H9 (cell line): Measurements from ENCODE around the gene NOLC1. TPM values are rescaled to one million over a fixed set of nuclear protein-coding genes. Genes with fewer than 3 reads are reported as not detected.

Source experiments
- DNase-seq: peaks from one replicate; pipeline ENCODE4 v3.0.0-alpha.2; 2017
- H2AFZ ChIP-seq: one replicate; pipeline ENCODE4 v1.6.1; 2013; ENCODE audit warnings: mild to moderate bottlenecking, low read length, control low read depth, moderate library complexity
- H2AK5ac ChIP-seq: 2 replicates; pipeline ENCODE4 v1.6.1; 2013; ENCODE audit warnings: low read length, control low read depth, mixed read lengths; ENCODE audit not compliant: insufficient read length
- H2BK120ac ChIP-seq: one replicate; pipeline ENCODE4 v1.6.1; 2013; ENCODE audit warnings: low read depth, mild to moderate bottlenecking, low read length, control low read depth, inconsistent platforms; ENCODE audit not compliant: poor library complexity, severe bottlenecking
- H2BK12ac ChIP-seq: 2 replicates; pipeline ENCODE4 v1.6.1; 2013; ENCODE audit warnings: low read length, control low read depth, mixed read lengths, low read depth; ENCODE audit not compliant: insufficient read length
- H2BK15ac ChIP-seq: 2 replicates; pipeline ENCODE4 v1.6.1; 2013; ENCODE audit warnings: low read depth, low read length, control low read depth
- H2BK20ac ChIP-seq: one replicate; pipeline ENCODE4 v1.6.1; 2013; ENCODE audit warnings: low read depth, mild to moderate bottlenecking, low read length, control low read depth, inconsistent platforms; ENCODE audit not compliant: poor library complexity, severe bottlenecking
- H2BK5ac ChIP-seq: 2 replicates; pipeline ENCODE4 v1.6.1; 2013; ENCODE audit warnings: low read length, control low read depth, mixed read lengths; ENCODE audit not compliant: insufficient read length
- H3K14ac ChIP-seq: 2 replicates; pipeline ENCODE4 v1.6.1; 2013; ENCODE audit warnings: low read length, control low read depth; ENCODE audit not compliant: insufficient read depth
- H3K18ac ChIP-seq: 2 replicates; pipeline ENCODE4 v1.6.1; 2013; ENCODE audit warnings: low read depth, mild to moderate bottlenecking, mixed read lengths, low read length, control low read depth; ENCODE audit not compliant: insufficient read length
- H3K23ac ChIP-seq: 2 replicates; pipeline ENCODE4 v1.6.1; 2013; ENCODE audit warnings: low read length, control low read depth, mixed read lengths, low read depth; ENCODE audit not compliant: insufficient read length
- H3K23me2 ChIP-seq: 2 replicates; pipeline ENCODE4 v1.6.1; 2013; ENCODE audit warnings: low read depth, mild to moderate bottlenecking, mixed read lengths, low read length, control low read depth; ENCODE audit not compliant: insufficient read length, poor library complexity, severe bottlenecking
- H3K27ac ChIP-seq: 2 replicates; pipeline ENCODE4 v1.5.1; 2013; ENCODE audit warnings: low read length, control low read depth, mixed read lengths, low read depth; ENCODE audit not compliant: insufficient read length
- H3K27me3 ChIP-seq: 2 replicates; pipeline ENCODE4 v1.6.1; 2013; ENCODE audit warnings: low read length, control low read depth, inconsistent platforms; ENCODE audit not compliant: insufficient read depth
- H3K4ac ChIP-seq: 2 replicates; pipeline ENCODE4 v1.6.1; 2013; ENCODE audit warnings: low read depth, mild to moderate bottlenecking, control low read depth, inconsistent platforms, low read length, moderate library complexity
- H3K4me1 ChIP-seq: 2 replicates; pipeline ENCODE4 v1.6.1; 2013; ENCODE audit warnings: low read length, control low read depth, inconsistent platforms; ENCODE audit not compliant: insufficient read depth
- H3K4me2 ChIP-seq: 2 replicates; pipeline ENCODE4 v1.6.1; 2013; ENCODE audit warnings: low read length, control low read depth, mixed read lengths; ENCODE audit not compliant: insufficient read length, insufficient read depth
- H3K56ac ChIP-seq: 2 replicates; pipeline ENCODE4 v1.6.1; 2013; ENCODE audit warnings: low read depth, mild to moderate bottlenecking, mixed read lengths, low read length, control low read depth; ENCODE audit not compliant: insufficient read length
- H3K79me1 ChIP-seq: 2 replicates; pipeline ENCODE4 v1.6.1; 2013; ENCODE audit warnings: low read depth, mild to moderate bottlenecking, moderate library complexity, low read length, control low read depth, inconsistent platforms; ENCODE audit not compliant: insufficient read depth, poor library complexity, severe bottlenecking
- H3K79me2 ChIP-seq: 2 replicates; pipeline ENCODE4 v1.6.1; 2013; ENCODE audit warnings: low read length, control low read depth, inconsistent platforms; ENCODE audit not compliant: insufficient read depth
- H3K9ac ChIP-seq: 2 replicates; pipeline ENCODE4 v1.6.1; 2013; ENCODE audit warnings: low read length, control low read depth, mixed read lengths; ENCODE audit not compliant: insufficient read length; ENCODE audit errors: extremely low read depth
- H3K9me3 ChIP-seq: one replicate; pipeline ENCODE4 v1.6.1; 2013; ENCODE audit warnings: low read depth, low read length, inconsistent platforms; ENCODE audit not compliant: control insufficient read depth
- H3T11ph ChIP-seq: one replicate; pipeline ENCODE4 v1.6.1; 2013; ENCODE audit warnings: mild to moderate bottlenecking, low read length, control low read depth, inconsistent platforms
- H4K20me1 ChIP-seq: one replicate; pipeline ENCODE4 v1.6.1; 2013; ENCODE audit not compliant: control insufficient read depth, insufficient read length, insufficient read depth
- H4K5ac ChIP-seq: 2 replicates; pipeline ENCODE4 v1.6.1; 2013; ENCODE audit warnings: low read depth, mild to moderate bottlenecking, mixed read lengths, low read length, control low read depth; ENCODE audit not compliant: insufficient read length
- H4K8ac ChIP-seq: replicated peaks from 2 replicates; pipeline ENCODE4 v1.6.1; 2013; ENCODE audit warnings: low read length, control low read depth, mixed read lengths, low read depth; ENCODE audit not compliant: insufficient read length
- H4K91ac ChIP-seq: 2 replicates; pipeline ENCODE4 v1.6.1; 2013; ENCODE audit warnings: low read depth, mild to moderate bottlenecking, moderate library complexity, mixed read lengths, low read length, control low read depth; ENCODE audit not compliant: insufficient read length
- H3K27ac Mint-ChIP-seq, 3 experiments: 2 replicates in 2 of 3; 3 replicates in 1 of 3; pipeline ENCODE4 v1.8.0; 2020 to 2021; ENCODE audit warnings: mixed read lengths in 3 of 3, mild to moderate bottlenecking in 1 of 3, moderate library complexity in 1 of 3
- H3K27me3 Mint-ChIP-seq: 2 replicates; pipeline ENCODE4 v1.8.0; 2021; ENCODE audit warnings: low read depth, mild to moderate bottlenecking, moderate library complexity, mixed read lengths
- H3K36me3 Mint-ChIP-seq, 3 experiments: 2 replicates in 2 of 3; 3 replicates in 1 of 3; pipeline ENCODE4 v1.8.0; 2020 to 2021; ENCODE audit warnings: low read depth in 3 of 3, mixed read lengths in 3 of 3; ENCODE audit not compliant: insufficient read depth in 1 of 3
- H3K4me1 Mint-ChIP-seq, 2 experiments: 2 replicates each; pipeline ENCODE4 v1.8.0; 2020; ENCODE audit warnings: mixed read lengths in 2 of 2
- H3K4me3 Mint-ChIP-seq, 2 experiments: 2 replicates in 1 of 2; 3 replicates in 1 of 2; pipeline ENCODE4 v1.8.0; 2020 to 2021; ENCODE audit warnings: mild to moderate bottlenecking in 2 of 2, mixed read lengths in 2 of 2, moderate library complexity in 1 of 2
- H3K9me3 Mint-ChIP-seq, 2 experiments: 2 replicates in 1 of 2; 3 replicates in 1 of 2; pipeline ENCODE4 v1.8.0; 2020; ENCODE audit warnings: mild to moderate bottlenecking in 2 of 2, mixed read lengths in 2 of 2, moderate library complexity in 1 of 2
- WGBS: extraction: QIAGEN DNeasy Blood & Tissue Kit; methylation state at CpG from one replicate; pipeline ENCODE4 v1.1.7; 2013; ENCODE audit warnings: missing lambda C conversion rate, low lambda C conversion rate, mixed read lengths; ENCODE audit not compliant: insufficient read length; ENCODE audit errors: extremely low coverage; 5-methylcytosine and 5-hydroxymethylcytosine counted together
- total RNA-seq: library from RNA; stranded (reverse); gene quantifications from 2 replicates; pipeline ENCODE4 v1.2.1, GENCODE V29; 2021
- TF ChIP-seq, protein P1 (sequence below): fragments of 200-600 bp; sonication (generic); conservative IDR thresholded peaks from 3 replicates; pipeline ENCODE4 v1.8.0; 2021; ENCODE audit warnings: antibody characterized with exemption, mild to moderate bottlenecking

The NOLC1 gene
- total RNA-seq, 1 experiment from 2014 or later, result 171 TPM

DNA sequence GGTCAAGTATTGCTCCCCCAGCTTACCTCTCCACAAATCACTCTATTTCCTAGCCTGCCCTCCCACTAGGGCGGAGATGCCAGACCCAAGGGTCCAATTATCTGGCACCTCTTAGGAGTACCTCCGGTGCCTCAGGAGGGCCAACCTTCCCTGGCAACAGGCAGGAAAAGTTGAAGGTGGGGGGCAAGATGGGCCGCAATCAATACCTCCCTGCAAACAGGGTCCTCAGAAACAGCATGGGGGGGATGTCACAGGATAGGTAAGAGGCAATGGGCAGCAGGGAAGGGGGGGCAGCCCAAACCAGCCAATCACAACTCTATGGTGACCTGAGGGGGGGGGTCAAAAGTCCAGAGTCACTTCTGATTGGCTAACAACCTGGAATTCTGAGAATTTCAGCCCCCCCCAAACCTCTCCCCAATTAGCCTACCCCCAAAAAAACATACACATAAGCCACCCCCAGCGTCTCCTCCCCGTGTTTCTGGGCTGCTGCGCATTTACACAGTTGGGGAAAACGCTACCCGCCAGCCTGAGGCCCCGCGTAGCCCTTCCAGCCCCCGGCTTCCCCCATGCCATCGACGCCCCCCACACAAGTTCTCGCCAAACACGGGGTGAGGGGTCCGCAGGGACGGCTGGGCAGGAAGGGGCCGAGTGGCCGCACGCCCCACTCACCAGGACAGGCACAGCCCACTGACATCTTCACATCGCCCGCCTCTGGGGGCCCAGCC is 32.6 kb upstream of the NOLC1 start:
- Histone ChIP-seq H2BK5ac (no peak overlapping the region), H3K27me3 (no peaks in the 10 kb centered on the region), H3K27ac (no peak overlapping the region), H3K9me3 (no peaks in the 10 kb centered on the region), H3K56ac (no peak overlapping the region), H2AFZ (no peak overlapping the region), H3T11ph (no peak overlapping the region), H2BK20ac (no peak overlapping the region), H3K4ac (no peak overlapping the region), H4K8ac (no peak overlapping the region), H3K23ac (no peak overlapping the region), H2BK120ac (peak overlapping the region; percentile 7), H2BK12ac (no peak overlapping the region), H3K9ac (peak overlapping the region; percentile 57), H2BK15ac (no peak overlapping the region), H4K20me1 (no peaks in the 10 kb centered on the region), H3K79me1 (no peaks in the 10 kb centered on the region), H3K18ac (peak overlapping the region; percentile 24), H2AK5ac (no peak overlapping the region), H3K14ac (peak overlapping the region; percentile 53; the same call in 1 of the 2 replicates), H3K4me1 (peaks cover 24% of the 10 kb centered on the region), H3K79me2 (peaks cover 13% of the 10 kb centered on the region; the same call in 1 of the 2 replicates), H3K23me2 (peaks cover 20% of the 10 kb centered on the region), H3K4me2 (peak overlapping the region; percentile 72), H4K91ac (no peak overlapping the region), H4K5ac (no peak overlapping the region)
- WGBS, result no CpG with 5 or more reads among the region's 22 CpGs
- Mint-ChIP-seq H3K4me3 (peak overlapping the region; percentile 82 to 93), H3K27me3 (no peaks in the 10 kb centered on the region), H3K27ac (peak overlapping the region; percentile 23 to 99 (median 94); a peak in 5 of 7 replicates), H3K9me3 (no peaks in the 10 kb centered on the region), H3K4me1 (peaks cover 66% of the 10 kb centered on the region in 2 experiments), H3K36me3 (no peaks in the 10 kb centered on the region; a peak in 1 of 7 replicates)
- DNase-seq, result peak; percentile 80
- TF ChIP-seq, protein P1, sequence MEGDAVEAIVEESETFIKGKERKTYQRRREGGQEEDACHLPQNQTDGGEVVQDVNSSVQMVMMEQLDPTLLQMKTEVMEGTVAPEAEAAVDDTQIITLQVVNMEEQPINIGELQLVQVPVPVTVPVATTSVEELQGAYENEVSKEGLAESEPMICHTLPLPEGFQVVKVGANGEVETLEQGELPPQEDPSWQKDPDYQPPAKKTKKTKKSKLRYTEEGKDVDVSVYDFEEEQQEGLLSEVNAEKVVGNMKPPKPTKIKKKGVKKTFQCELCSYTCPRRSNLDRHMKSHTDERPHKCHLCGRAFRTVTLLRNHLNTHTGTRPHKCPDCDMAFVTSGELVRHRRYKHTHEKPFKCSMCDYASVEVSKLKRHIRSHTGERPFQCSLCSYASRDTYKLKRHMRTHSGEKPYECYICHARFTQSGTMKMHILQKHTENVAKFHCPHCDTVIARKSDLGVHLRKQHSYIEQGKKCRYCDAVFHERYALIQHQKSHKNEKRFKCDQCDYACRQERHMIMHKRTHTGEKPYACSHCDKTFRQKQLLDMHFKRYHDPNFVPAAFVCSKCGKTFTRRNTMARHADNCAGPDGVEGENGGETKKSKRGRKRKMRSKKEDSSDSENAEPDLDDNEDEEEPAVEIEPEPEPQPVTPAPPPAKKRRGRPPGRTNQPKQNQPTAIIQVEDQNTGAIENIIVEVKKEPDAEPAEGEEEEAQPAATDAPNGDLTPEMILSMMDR, result no peak
